ENCODE measurements around the gene EGFL7. TPM values are rescaled to one million over a fixed set of nuclear protein-coding genes. Genes with fewer than 3 reads are reported as not detected.

The EGFL7 gene
- polyA plus RNA-seq, 1 of the 3 experiments (the other 2 are of a cell fraction), result 43.0 TPM

DNA sequence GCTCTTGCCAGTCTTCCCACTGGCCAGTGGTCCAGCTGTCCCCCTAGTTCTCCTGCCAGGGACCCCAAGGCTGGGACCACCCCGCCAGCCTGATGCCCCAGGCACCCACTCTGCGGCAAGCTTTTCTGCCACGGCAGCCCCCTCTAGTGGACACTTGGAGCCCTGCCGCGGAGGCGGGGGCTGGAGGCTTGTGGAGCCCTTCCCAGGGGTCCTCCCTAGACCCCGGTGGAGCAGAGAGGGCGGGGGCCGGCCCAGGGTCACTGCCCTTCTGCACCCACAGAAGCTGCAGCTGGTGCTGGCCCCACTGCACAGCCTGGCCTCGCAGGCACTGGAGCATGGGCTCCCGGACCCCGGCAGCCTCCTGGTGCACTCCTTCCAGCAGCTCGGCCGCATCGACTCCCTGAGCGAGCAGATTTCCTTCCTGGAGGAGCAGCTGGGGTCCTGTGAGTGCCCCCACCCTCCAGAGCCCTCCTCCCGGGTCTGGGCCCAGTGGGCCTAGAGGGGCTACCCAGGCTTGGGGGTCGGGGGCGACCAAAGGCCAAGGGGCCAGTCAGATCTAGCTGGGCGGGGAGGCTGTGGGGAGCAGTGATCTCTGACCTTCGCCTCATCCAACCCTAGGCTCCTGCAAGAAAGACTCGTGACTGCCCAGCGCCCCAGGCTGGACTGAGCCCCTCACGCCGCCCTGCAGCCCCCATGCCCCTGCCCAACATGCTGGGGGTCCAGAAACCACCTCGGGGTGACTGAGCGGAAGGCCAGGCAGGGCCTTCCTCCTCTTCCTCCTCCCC lies 9.1 kb downstream of the EGFL7 start:
- H3K9ac ChIP-seq, result no peak overlapping the region
- 0 out of 2 replicates have a peak, but pooled peaks cover 5% of the 10 kb centered on the region for H4K20me1 ChIP-seq (ENCODE audit: insufficient read depth)
- TF ChIP-seq RAD21 (IDR thresholded peaks at IDR 0.05; ENCODE audit: low read length), result peak; percentile 54
- TF ChIP-seq YY1 (IDR thresholded peaks at IDR 0.05; ENCODE audit: low read depth), result no peak
- TF ChIP-seq SMC3 (IDR thresholded peaks at IDR 0.05; ENCODE audit: low read depth, low read length), result peak; percentile 26; the same call in 1 of the 2 replicates
- TF ChIP-seq, protein P1, sequence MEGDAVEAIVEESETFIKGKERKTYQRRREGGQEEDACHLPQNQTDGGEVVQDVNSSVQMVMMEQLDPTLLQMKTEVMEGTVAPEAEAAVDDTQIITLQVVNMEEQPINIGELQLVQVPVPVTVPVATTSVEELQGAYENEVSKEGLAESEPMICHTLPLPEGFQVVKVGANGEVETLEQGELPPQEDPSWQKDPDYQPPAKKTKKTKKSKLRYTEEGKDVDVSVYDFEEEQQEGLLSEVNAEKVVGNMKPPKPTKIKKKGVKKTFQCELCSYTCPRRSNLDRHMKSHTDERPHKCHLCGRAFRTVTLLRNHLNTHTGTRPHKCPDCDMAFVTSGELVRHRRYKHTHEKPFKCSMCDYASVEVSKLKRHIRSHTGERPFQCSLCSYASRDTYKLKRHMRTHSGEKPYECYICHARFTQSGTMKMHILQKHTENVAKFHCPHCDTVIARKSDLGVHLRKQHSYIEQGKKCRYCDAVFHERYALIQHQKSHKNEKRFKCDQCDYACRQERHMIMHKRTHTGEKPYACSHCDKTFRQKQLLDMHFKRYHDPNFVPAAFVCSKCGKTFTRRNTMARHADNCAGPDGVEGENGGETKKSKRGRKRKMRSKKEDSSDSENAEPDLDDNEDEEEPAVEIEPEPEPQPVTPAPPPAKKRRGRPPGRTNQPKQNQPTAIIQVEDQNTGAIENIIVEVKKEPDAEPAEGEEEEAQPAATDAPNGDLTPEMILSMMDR (IDR thresholded peaks at IDR 0.05), result peak; percentile 84
- no peak overlapping the region for H3K4me2 ChIP-seq
- no peaks in the 10 kb centered on the region for H3K9me2 ChIP-seq
- no peaks in the 10 kb centered on the region for H3K9me3 ChIP-seq
- CTCF ChIA-PET, result interaction anchor here (0.6 to 6.5 kb wide), 44 partner anchors 10 to 789 kb away, joined by 3 to 90 read pairs (median 6); partner anchors contain the start of genes AGPAT2, EGFL7 and SSNA1
- H3K27me3 ChIP-seq (ENCODE audit: insufficient read depth), result no peaks in the 10 kb centered on the region
- POLR2A ChIA-PET, result interaction anchor here (0.6 to 1.9 kb wide), 3 partner anchors 15 to 56 kb away, joined by 3 to 5 read pairs (median 4); partner anchors contain the start of gene AGPAT2
- H3K36me3 ChIP-seq (replicated peaks in 1 of 2; ENCODE audit: control insufficient read depth in 1 of 2, insufficient read depth in 2 of 2, low read length in 1 of 2), result peaks cover 0 to 3% of the 10 kb centered on the region in 2 experiments
- no peak overlapping the region; a peak in 1 of 4 replicates for H3K27ac ChIP-seq (ENCODE audit: low read depth in 2 of 2, low read length in 1 of 2)
- peaks cover 3% of the 10 kb centered on the region for H3F3A ChIP-seq (replicated peaks; ENCODE audit: insufficient read depth)
- peaks cover 0 to 14% of the 10 kb centered on the region in 2 experiments; a peak in 1 of 4 replicates for H3K4me1 ChIP-seq (ENCODE audit: control insufficient read depth in 1 of 2, insufficient read depth in 2 of 2, low read depth in 1 of 2, low read length in 1 of 2)
- no peak overlapping the region for H3K4me3 ChIP-seq (ENCODE audit: low read depth in 2 of 2, low read length in 1 of 2)
- peak; percentile 93 for DNase-seq
- no peak overlapping the region for H2AFZ ChIP-seq (ENCODE audit: low read depth)
- no peaks in the 10 kb centered on the region for H3K79me2 ChIP-seq (ENCODE audit: insufficient read depth)
- 19% methylated on average over 6 of the region's 27 CpGs for WGBS (ENCODE audit: low lambda C conversion rate)

DNA sequence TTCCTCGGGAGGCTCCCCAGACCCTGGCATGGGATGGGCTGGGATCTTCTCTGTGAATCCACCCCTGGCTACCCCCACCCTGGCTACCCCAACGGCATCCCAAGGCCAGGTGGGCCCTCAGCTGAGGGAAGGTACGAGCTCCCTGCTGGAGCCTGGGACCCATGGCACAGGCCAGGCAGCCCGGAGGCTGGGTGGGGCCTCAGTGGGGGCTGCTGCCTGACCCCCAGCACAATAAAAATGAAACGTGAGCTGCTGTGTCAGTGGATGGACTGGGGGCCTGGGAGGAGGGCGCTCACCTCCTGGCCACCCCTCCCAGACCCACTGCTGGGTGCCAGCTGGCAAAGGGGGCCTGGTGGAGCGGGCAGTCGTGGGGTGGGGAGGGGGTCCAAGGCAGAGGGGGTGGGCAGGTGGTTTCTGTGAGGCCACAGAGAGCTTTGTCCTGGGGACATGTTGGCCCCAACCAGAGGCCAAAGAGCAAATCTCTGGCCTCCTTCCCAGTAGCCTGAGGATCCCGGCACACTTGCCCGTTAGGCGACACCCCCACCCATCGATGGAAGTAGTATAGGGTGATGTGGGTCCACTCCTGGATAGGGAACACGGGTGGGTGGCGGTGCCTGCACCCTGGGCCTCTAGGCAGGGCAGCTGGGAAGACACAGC lies 9.8 kb downstream of the EGFL7 start:
- peaks cover 0 to 3% of the 10 kb centered on the region in 2 experiments for H3K36me3 ChIP-seq (replicated peaks in 1 of 2; ENCODE audit: control insufficient read depth in 1 of 2, insufficient read depth in 2 of 2, low read length in 1 of 2)
- no peak overlapping the region for H3K4me2 ChIP-seq
- no peaks in the 10 kb centered on the region for H3K27me3 ChIP-seq (ENCODE audit: insufficient read depth)
- ChIA-PET POLR2A (interaction anchor here (1.4 to 1.9 kb wide), 2 partner anchors 15 to 54 kb away, joined by 4 to 5 read pairs; partner anchors contain the start of gene AGPAT2), CTCF (interaction anchor here (0.6 to 6.5 kb wide), 32 partner anchors 10 to 187 kb away, joined by 3 to 90 read pairs (median 8); partner anchors contain the start of genes AGPAT2 and EGFL7)
- TF ChIP-seq FOXM1 (IDR thresholded peaks at IDR 0.05; ENCODE audit: low read depth), result no peak
- H3K4me3 ChIP-seq (ENCODE audit: low read depth in 2 of 2, low read length in 1 of 2), result no peak overlapping the region
- peaks cover 0 to 7% of the 10 kb centered on the region in 2 experiments; a peak in 1 of 4 replicates for H3K4me1 ChIP-seq (ENCODE audit: control insufficient read depth in 1 of 2, insufficient read depth in 2 of 2, low read depth in 1 of 2, low read length in 1 of 2)
- H3K79me2 ChIP-seq (ENCODE audit: insufficient read depth), result no peaks in the 10 kb centered on the region
- H3K9ac ChIP-seq, result no peak overlapping the region
- no peak overlapping the region for H3K27ac ChIP-seq (ENCODE audit: low read depth in 2 of 2, low read length in 1 of 2)
- H3F3A ChIP-seq (replicated peaks; ENCODE audit: insufficient read depth), result peaks cover 3% of the 10 kb centered on the region
- WGBS (ENCODE audit: low lambda C conversion rate), result 70% methylated on average over 11 of the region's 14 CpGs
- no peaks in the 10 kb centered on the region for H3K9me3 ChIP-seq
- no peaks in the 10 kb centered on the region for H3K9me2 ChIP-seq
- H4K20me1 ChIP-seq (ENCODE audit: insufficient read depth), result 0 out of 2 replicates have a peak, but pooled peaks cover 5% of the 10 kb centered on the region
- DNase-seq, result no peak
- H2AFZ ChIP-seq (ENCODE audit: low read depth), result no peak overlapping the region

Measured in SK-N-SH (cell line).